Calu3 (cell line): ENCODE measurements around the gene ADAMTS17. TPM values are rescaled to one million over a fixed set of nuclear protein-coding genes. Genes with fewer than 3 reads are reported as not detected.

Experiments
- BruUV-seq: library from RNA; stranded (reverse); fragments of 400-500 nt; replicated peaks from 2 replicates; lab custom pipeline; 2021; lab: Mats Ljungman, UMichigan
- CTCF ChIA-PET: fragments of 300-600 bp; sonication (Branson Sonifier 250); formaldehyde crosslinking; loops from one replicate; lab custom pipeline; 2022; ENCODE audit warnings: antibody characterized with exemption; lab: Charles Lee
- DNase-seq: peaks from one replicate; pipeline ENCODE4 v3.0.0; 2022
- H3K27ac Mint-ChIP-seq: one replicate; pipeline ENCODE4 v1.8.0; 2022; ENCODE audit warnings: mixed read lengths; ENCODE audit not compliant: unreplicated experiment
- H3K27me3 Mint-ChIP-seq: one replicate; pipeline ENCODE4 v1.8.0; 2022; ENCODE audit warnings: mixed read lengths; ENCODE audit not compliant: unreplicated experiment
- H3K36me3 Mint-ChIP-seq: one replicate; pipeline ENCODE4 v1.8.0; 2022; ENCODE audit warnings: mild to moderate bottlenecking, moderate library complexity, mixed read lengths; ENCODE audit not compliant: insufficient read depth, unreplicated experiment
- H3K4me1 Mint-ChIP-seq: one replicate; pipeline ENCODE4 v1.8.0; 2022; ENCODE audit warnings: mild to moderate bottlenecking, low read depth, mixed read lengths; ENCODE audit not compliant: unreplicated experiment
- H3K4me3 Mint-ChIP-seq: one replicate; pipeline ENCODE4 v1.8.0; 2022; ENCODE audit warnings: mild to moderate bottlenecking, low read depth, moderate library complexity, mixed read lengths; ENCODE audit not compliant: unreplicated experiment
- H3K9me3 Mint-ChIP-seq: one replicate; pipeline ENCODE4 v1.8.0; 2022; ENCODE audit warnings: low read depth, mixed read lengths; ENCODE audit not compliant: unreplicated experiment
- intact Hi-C: fragments of 100-400 bp; cut with micrococcal nuclease; formaldehyde crosslinking; loops from one replicate; pipeline ENCODE4 v1.10.0; 2022; ENCODE audit not compliant: unreplicated experiment
- total RNA-seq: library from RNA; stranded (reverse); gene quantifications from 2 replicates; pipeline ENCODE4 v1.2.3, GENCODE V29; 2022
- TF ChIP-seq, protein P1 (sequence below): fragments of 200-600 bp; IDR thresholded peaks from one replicate; pipeline ENCODE4 v1.8.0; 2022; ENCODE audit warnings: antibody characterized with exemption; ENCODE audit not compliant: unreplicated experiment

Gene ADAMTS17
- total RNA-seq, 1 experiment from 2014 or later, result 3.5 TPM

DNA sequence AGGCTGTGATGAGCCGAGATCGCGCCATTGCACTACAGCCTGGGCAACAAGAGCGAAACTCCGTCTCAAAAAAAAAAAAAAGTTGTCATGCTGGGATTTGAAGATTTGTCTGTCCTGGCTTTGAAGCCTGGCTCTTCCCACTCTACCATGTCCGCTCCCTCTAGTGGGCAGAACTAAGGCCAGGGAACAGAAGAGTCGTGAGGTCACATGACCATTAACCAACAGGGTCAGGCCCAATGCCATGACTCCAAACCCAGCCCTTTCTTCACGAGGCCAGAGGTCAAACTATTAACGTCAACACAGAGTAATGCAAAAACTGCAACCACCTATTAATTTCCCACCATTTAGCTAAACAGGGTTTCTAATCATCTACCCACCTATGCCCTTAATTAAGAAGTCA is 212.1 kb downstream of the ADAMTS17 start:
- Mint-ChIP-seq H3K4me1 (no peaks in the 10 kb centered on the region), H3K27ac (no peak overlapping the region), H3K9me3 (peaks cover 11% of the 10 kb centered on the region), H3K36me3 (no peaks in the 10 kb centered on the region), H3K27me3 (no peaks in the 10 kb centered on the region), H3K4me3 (no peak overlapping the region)
- TF ChIP-seq, protein P1, sequence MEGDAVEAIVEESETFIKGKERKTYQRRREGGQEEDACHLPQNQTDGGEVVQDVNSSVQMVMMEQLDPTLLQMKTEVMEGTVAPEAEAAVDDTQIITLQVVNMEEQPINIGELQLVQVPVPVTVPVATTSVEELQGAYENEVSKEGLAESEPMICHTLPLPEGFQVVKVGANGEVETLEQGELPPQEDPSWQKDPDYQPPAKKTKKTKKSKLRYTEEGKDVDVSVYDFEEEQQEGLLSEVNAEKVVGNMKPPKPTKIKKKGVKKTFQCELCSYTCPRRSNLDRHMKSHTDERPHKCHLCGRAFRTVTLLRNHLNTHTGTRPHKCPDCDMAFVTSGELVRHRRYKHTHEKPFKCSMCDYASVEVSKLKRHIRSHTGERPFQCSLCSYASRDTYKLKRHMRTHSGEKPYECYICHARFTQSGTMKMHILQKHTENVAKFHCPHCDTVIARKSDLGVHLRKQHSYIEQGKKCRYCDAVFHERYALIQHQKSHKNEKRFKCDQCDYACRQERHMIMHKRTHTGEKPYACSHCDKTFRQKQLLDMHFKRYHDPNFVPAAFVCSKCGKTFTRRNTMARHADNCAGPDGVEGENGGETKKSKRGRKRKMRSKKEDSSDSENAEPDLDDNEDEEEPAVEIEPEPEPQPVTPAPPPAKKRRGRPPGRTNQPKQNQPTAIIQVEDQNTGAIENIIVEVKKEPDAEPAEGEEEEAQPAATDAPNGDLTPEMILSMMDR, result no peak
- intact Hi-C loops, result no loop called here
- CTCF ChIA-PET, result no interaction called here
- no peak for DNase-seq
- no TSS peak for BruUV-seq

DNA sequence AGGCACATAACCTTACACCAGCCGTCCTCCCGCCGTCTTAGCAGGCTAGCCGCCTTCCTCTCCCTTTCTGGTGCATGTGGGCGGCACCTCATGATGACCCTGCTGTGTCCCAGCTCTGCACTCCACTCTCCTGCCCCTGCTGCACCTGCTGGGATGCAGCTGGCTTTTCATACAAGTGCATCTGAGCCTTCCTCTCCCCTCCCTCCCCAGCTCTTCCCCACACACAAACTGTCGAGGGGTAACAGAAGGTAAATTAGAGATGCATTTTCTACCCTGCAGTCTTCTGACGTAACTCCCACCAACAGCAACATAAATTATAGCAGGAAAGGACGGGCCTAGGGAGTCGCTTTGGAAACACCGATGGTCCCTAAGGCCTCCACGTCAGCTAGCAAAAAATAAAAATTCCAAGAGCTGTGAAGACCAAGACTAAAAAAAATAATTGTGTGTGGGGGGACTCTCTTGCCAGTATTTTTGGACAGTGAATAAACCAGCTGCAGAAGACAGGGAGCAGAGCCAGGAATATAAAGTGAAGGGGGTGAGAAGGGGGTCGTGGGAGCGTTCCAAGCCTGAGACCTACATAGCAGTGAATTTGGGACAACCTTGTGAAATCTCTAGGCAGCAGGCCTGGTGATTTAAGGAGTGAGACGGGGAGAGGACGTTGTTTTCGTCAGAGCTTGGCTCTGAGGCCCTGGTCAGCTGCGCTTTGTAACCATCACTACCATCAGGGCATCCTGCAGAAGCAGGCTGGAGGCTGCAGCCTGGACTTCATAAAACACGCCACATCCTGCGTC is 216.2 kb downstream of the ADAMTS17 start:
- no TSS peak for BruUV-seq
- Mint-ChIP-seq H3K27me3 (no peaks in the 10 kb centered on the region), H3K36me3 (no peaks in the 10 kb centered on the region), H3K9me3 (peaks cover 22% of the 10 kb centered on the region), H3K4me1 (no peaks in the 10 kb centered on the region), H3K27ac (no peak overlapping the region), H3K4me3 (no peak overlapping the region)
- intact Hi-C loops, result no loop called here
- DNase-seq, result no peak
- CTCF ChIA-PET, result interaction anchor here (0.5 kb wide), 1 partner anchor 374 kb away, joined by 4 read pairs; no protein-coding TSS in a partner anchor
- TF ChIP-seq, protein P1, result no peak

DNA sequence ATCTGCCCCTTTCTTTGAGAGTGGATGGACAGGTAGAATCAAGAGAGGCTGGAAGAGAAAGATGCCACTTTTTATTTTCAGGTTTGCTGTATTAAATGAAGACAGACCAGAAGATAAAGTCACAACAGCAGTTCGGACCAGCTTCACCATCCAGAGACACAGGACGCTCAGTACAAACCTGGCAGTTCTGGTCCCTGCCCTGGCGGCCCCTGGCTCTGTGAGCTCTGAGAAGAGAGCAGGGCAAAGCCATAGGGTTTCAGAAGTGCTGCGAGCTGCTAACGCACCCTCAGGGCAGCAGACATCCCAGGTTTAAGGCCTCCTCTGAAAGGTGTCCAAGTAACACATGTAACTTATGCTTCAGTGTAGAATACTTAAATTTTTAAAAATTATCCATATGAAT is 216.8 kb downstream of the ADAMTS17 start:
- H3K27me3 Mint-ChIP-seq, result no peaks in the 10 kb centered on the region
- no peaks in the 10 kb centered on the region for H3K4me1 Mint-ChIP-seq
- no peak overlapping the region for H3K27ac Mint-ChIP-seq
- intact Hi-C loops, result no loop called here
- TF ChIP-seq, protein P1, result no peak
- no peak overlapping the region for H3K4me3 Mint-ChIP-seq
- no peak for DNase-seq
- H3K9me3 Mint-ChIP-seq, result peaks cover 22% of the 10 kb centered on the region
- BruUV-seq, result no TSS peak
- CTCF ChIA-PET, result no interaction called here
- no peaks in the 10 kb centered on the region for H3K36me3 Mint-ChIP-seq

DNA sequence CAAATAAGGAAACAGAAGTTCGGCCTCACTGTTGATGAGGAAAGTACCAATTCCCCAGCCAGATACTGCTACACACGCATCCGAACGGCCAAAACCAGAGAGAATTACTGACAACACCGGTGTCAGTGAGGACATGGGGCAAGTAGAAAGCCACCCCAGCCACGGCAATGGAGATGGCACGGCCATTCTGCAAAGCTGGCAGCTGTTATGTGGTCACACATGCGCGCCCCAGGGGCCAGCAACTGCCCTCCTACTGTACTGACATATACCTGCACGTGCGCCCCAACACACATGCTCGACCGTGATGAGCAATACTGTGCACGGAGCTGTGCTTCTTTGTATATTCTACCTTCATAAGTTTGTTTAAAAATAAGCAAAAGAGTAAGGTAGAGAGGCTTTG is 217.4 kb downstream of the ADAMTS17 start:
- no TSS peak for BruUV-seq
- Mint-ChIP-seq H3K27ac (no peak overlapping the region), H3K9me3 (peaks cover 27% of the 10 kb centered on the region), H3K4me3 (no peak overlapping the region), H3K36me3 (no peaks in the 10 kb centered on the region), H3K4me1 (no peaks in the 10 kb centered on the region), H3K27me3 (no peaks in the 10 kb centered on the region)
- CTCF ChIA-PET, result no interaction called here
- TF ChIP-seq, protein P1, result no peak
- DNase-seq, result no peak
- intact Hi-C loops, result no loop called here
